ENCODE results near the gene TMEM39B. TPM values are rescaled to one million over a fixed set of nuclear protein-coding genes. Genes with fewer than 3 reads are reported as not detected.
"Not testable (repeated sequence)": the region's sequence is repeated elsewhere in the genome, so short reads cannot be mapped to it uniquely, and the experiment has no call there.

Gene TMEM39B
- total RNA-seq, 2 donors from 2014 or later, result 11.5 to 14.5 TPM

GRCh38 chr1:32106663-32107275 is 34.0 kb downstream of the TMEM39B start:
- no peak for DNase-seq (ENCODE audit: low spot score)
- intact Hi-C loops (cut with DNase I), result no loop called here

- DNase-seq (ENCODE audit: low spot score), result peak; percentile 95
- intact Hi-C loops (cut with DNase I), result no loop called here
These were observed 35.3 kb downstream of the TMEM39B start, which contains the start of gene KPNA6 for GRCh38 chr1:32107742-32108661. Gene KPNA6, plus strand, starts transcription at chr1:32108056. Its CDS starts 75 bp downstream, at chr1:32108131.

- no peak for DNase-seq (ENCODE audit: low spot score)
- intact Hi-C loops (cut with DNase I), result no loop called here
These were observed 38.4 kb downstream of the TMEM39B start for GRCh38 chr1:32111040-32111623.

- intact Hi-C loops (cut with DNase I), result no loop called here
- DNase-seq (ENCODE audit: low spot score), result no peak
These were observed 39.0 kb downstream of the TMEM39B start for GRCh38 chr1:32111789-32112188.

- intact Hi-C loops (cut with DNase I), result no loop called here
- DNase-seq (ENCODE audit: low spot score), result no peak
These were observed 40.2 kb downstream of the TMEM39B start for GRCh38 chr1:32112806-32113375.

GRCh38 chr1:32113436-32113835 is 40.7 kb downstream of the TMEM39B start:
- DNase-seq (ENCODE audit: low spot score); intact Hi-C loops (cut with DNase I): not testable (repeated sequence)

- intact Hi-C loops (cut with DNase I), result no loop called here
- DNase-seq (ENCODE audit: low spot score), result no peak
These were observed 41.7 kb downstream of the TMEM39B start for GRCh38 chr1:32114420-32114819.

- DNase-seq (ENCODE audit: low spot score), result no peak
- intact Hi-C loops (cut with DNase I), result no loop called here
These were observed 42.8 kb downstream of the TMEM39B start for GRCh38 chr1:32115496-32115895.

- intact Hi-C loops (cut with DNase I), result no loop called here
- DNase-seq (ENCODE audit: low spot score), result no peak
These were observed 43.8 kb downstream of the TMEM39B start for GRCh38 chr1:32116531-32116930.

- DNase-seq (ENCODE audit: low spot score), result no peak
- intact Hi-C loops (cut with DNase I), result no loop called here
These were observed 49.4 kb downstream of the TMEM39B start for GRCh38 chr1:32122151-32122550.

GRCh38 chr1:32123361-32123760 is 50.6 kb downstream of the TMEM39B start:
- DNase-seq (ENCODE audit: low spot score); intact Hi-C loops (cut with DNase I): not testable (repeated sequence)

- intact Hi-C loops (cut with DNase I), result no loop called here
- DNase-seq (ENCODE audit: low spot score), result no peak
These were observed 52.6 kb downstream of the TMEM39B start for GRCh38 chr1:32125313-32125712.

- intact Hi-C loops (cut with DNase I), result loop anchor here in 1 of 2 donors (2.0 kb wide), 1 partner anchor 34 kb away; no protein-coding TSS in a partner anchor
- no peak for DNase-seq (ENCODE audit: low spot score)
These were observed 54.0 kb downstream of the TMEM39B start for GRCh38 chr1:32126770-32127169.

GRCh38 chr1:32127409-32128198 is 54.9 kb downstream of the TMEM39B start:
- intact Hi-C loops (cut with DNase I), result loop anchor here in 1 of 2 donors (2.0 kb wide), 1 partner anchor 33 kb away; no protein-coding TSS in a partner anchor
- DNase-seq (ENCODE audit: low spot score), result no peak

GRCh38 chr1:32128479-32128878 is 55.7 kb downstream of the TMEM39B start:
- intact Hi-C loops (cut with DNase I), result no loop called here
- no peak for DNase-seq (ENCODE audit: low spot score)

GRCh38 chr1:32128964-32129363 is 56.2 kb downstream of the TMEM39B start:
- no peak for DNase-seq (ENCODE audit: low spot score)
- intact Hi-C loops (cut with DNase I), result no loop called here

GRCh38 chr1:32133950-32134280 is 61.2 kb downstream of the TMEM39B start:
- DNase-seq (ENCODE audit: low spot score); intact Hi-C loops (cut with DNase I): not testable (repeated sequence)

- intact Hi-C loops (cut with DNase I), result no loop called here
- DNase-seq (ENCODE audit: low spot score), result no peak
These were observed 64.4 kb downstream of the TMEM39B start for GRCh38 chr1:32137111-32137510.

- DNase-seq (ENCODE audit: low spot score), result no peak
- intact Hi-C loops (cut with DNase I), result no loop called here
These were observed 66.2 kb downstream of the TMEM39B start for GRCh38 chr1:32138965-32139364.

All from posterior vena cava (tissue), 2 donors.